Glomerular visceral epithelial cell (primary cell): ENCODE measurements around the gene HIVEP3.

Experiments
- DNase-seq: peaks from one replicate; pipeline ENCODE4 v3.0.0-alpha.2; 2016; ENCODE audit errors: extremely low spot score

Gene HIVEP3

DNA sequence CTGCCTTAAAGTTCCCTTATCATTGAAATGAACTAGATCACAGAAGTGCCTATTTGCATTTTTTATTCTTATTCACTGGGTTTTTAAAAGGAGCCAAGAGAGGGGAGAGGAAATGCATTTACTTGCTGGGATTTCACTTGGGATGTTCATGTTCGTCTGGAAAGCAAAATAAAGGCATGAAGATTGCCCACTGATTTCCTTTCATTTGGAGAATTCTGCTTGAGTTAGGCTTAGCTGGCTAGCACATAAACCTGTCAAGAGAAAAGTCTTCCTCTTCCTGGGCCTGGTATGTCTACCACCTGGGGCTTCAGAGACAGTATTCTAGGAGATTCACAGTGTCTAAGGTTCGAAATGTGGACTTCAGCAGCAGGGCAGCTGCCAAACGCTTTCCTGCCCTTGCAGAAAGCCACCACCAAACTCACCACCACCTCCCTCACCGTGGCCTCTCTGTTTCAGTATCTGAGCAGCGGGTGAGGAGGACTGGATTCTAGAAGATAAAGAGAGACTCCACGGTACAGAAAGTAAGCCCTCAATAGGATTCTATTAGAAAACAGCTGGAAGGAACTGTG is 44.5 kb downstream of the HIVEP3 start:
- DNase-seq = no peak

DNA sequence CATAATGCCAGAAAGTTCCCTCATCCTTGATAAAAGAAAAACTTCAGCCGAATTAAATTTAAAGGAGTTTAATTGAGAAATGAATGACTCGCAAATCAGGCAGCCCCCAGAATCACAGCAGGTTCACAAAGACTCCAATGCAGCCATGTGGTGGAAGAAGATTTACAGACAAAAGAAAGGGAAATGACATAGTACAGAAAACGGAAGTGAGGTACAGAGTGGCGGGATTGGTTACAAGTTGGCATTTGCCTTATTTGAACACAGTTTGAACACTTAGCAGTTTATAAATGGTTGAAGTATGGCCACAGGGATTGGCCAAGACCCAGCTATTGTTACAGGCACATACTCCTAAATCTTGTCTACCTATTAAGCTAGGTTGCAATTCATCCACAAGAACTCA is 46.6 kb downstream of the HIVEP3 start:
- no peak for DNase-seq

DNA sequence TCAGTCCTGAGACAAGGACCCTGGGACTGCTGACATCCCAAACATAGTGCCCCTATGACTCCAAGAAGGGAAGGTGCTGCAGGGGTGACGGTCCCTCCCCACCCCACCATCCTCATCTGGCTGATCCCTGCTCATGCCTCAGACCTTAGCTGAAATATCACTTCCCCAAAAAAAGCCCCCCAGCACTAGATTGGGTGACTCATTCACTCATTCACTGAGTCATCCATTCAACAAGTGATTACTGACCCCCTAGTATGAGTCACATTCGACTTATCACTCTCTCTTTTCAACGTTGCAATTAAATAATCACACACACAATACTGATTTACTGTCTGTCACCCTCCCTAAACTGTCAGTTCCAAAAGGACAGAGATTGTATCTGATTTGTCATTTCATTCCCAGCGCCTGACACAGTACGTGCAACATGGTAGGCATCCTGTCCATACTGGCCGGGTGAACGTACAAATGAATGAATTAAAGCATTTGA is 48.6 kb downstream of the HIVEP3 start:
- DNase-seq = peak; percentile 40

- no peak for DNase-seq
Measured at GRCh38 chr1:41868241-41868998, 50.3 kb downstream of the HIVEP3 start.

DNA sequence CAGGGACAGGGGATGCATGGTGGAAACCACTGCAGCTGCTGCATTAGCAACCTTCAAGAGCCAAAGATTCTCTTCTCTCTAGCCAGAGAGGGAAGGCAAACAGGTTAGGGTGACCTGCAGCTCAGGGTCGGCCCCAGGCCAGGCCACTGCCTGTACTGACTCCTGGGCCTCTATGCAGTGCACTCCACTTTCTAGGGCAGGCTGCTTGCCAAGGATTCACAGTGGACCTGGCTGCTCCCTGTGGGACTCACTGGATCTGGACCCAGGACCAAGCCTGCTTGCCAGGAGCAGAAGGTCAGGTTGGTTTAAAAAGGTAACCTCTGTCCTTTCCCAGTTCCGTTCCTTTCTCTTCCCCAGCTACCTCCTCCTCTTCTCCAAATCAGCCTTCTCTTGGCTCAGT is 52.4 kb downstream of the HIVEP3 start:
- no peak for DNase-seq

DNA sequence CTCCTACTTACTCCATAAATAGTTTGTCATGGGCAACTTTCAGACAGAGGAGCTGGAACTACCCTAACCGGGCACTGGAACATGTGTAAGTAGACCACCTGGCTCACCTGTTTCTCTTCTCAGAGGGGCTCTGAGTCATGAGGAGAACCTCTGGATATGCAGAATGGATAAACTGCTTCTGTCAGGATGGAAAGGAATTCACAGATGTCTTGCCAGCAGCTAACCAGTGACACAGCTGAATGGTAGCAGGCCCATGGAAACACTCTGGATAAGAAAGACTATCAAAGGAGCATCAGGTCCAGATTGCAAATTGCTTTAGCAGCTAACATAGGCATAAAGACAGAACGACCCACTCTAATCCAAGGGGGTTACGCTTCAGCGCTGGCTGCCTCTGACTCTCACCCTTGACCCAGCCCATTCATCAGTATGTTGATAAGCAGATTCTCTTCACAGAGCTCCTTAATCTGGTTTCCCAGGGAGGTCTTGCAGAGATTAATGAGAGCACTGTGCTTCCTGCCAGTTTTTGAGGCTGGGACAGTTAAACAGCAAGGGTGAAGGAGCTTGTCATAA is 54.2 kb downstream of the HIVEP3 start:
- DNase-seq = no peak

GRCh38 chr1:41863718-41864117 is 55.0 kb downstream of the HIVEP3 start:
- no peak for DNase-seq

GRCh38 chr1:41862384-41863221 is 56.1 kb downstream of the HIVEP3 start:
- peak; percentile 82 for DNase-seq

DNA sequence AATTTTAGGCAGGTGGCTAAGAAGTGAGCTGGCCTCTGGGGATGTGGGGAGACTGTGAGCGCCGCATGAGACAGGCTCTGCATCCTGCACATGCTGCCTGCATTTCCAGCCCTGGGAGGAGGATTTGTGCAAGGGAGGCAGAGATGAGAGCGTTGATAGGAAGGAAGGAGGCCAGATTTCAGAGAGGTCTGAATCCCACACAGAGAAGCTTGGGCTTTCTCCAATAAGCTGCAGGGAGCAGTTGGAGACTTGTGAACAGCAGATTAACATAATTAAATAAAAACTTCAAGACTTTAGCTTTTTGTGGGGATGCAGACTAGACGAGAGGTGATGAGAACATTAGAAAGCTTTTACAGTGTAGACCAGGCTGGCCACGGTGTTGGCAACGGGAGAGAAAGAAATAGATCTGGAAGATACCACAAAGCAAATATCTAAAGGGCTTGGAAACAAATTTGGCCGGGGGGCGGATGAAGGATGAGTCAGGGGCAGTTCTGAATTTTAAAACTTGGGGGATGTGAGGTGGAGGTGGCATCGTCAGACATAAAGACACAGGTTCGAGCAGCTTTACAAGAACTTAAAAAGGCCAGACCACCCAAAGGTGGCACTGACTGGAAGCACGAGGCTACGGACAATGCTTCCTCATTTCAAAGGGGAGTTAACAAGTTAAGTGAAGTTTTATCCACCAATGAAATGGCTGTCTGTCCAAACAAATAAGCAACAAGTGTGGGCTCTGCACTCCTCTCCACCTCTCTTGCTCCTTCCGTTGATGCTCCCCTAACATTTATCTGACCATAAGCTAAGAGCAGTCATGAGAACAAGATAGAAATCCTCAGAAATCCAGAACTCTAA is 57.0 kb downstream of the HIVEP3 start:
- no peak for DNase-seq

- DNase-seq = no peak
Measured at GRCh38 chr1:41860771-41861170, 58.0 kb downstream of the HIVEP3 start.

- no peak for DNase-seq
Measured at GRCh38 chr1:41860214-41860613, 58.5 kb downstream of the HIVEP3 start.

DNA sequence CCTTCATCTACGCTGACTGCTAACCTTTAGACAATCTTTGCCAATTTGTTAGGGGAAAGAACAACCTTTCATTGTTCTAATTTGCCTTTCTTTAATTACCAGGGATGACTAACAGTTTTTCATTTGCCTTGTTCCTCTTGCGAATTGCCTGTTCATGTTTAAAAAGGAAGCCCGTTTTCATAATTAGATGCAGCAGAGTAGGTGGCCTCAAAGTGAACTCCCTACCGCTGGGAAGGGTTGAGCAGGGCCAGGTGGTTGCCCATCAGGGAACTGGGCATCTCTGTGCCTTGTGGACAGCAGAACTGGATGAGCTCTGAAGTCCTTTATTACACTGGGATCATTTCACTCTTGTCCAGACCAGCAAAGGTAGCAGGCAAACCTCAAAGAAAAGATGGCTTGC is 59.0 kb downstream of the HIVEP3 start:
- no peak for DNase-seq

GRCh38 chr1:41856944-41857285 is 61.8 kb downstream of the HIVEP3 start:
- DNase-seq = no peak

- DNase-seq = no peak
Measured at GRCh38 chr1:41856151-41856943, 62.4 kb downstream of the HIVEP3 start.

DNA sequence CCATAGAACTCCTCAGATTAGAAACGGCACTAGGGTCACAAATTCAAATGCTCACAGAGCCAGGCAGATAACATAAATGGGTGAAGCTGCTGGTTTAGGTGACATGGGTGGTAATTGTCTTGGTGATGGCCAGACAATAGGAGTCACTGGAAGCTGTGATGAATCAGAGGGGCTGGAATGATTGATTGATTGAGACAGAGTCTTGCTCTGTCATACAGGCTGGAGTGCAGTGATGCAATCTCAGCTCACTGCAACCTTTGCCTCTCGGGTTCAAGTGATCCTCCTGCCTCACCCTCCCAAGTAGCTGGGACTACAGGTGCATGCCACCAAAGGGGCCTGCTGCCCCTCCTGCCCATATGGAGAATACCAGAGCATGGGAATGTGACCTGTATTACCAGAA is 63.0 kb downstream of the HIVEP3 start:
- DNase-seq = no peak

- DNase-seq = no peak
Measured at GRCh38 chr1:41853907-41854306, 64.8 kb downstream of the HIVEP3 start.

DNA sequence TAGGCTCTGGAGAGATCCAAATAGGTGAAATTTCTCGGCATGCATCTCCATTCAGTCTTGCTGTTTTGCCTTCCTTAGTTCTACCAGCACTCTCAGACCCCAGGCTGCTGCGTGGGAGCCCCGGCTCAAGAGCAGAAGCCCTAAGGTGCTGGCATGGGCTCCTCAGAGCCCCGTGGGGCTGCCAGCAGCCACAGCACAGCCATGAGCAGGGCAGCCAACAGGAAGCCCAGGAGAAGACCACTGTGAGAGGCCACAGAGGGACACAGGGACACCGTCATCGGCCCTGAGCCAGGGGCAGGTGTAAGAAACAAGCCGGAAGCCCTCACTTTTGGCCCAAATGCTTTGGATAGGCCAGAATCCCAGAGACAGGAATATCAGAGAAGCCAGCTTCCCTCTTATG is 66.6 kb downstream of the HIVEP3 start:
- DNase-seq = no peak

GRCh38 chr1:41851589-41851988 is 67.1 kb downstream of the HIVEP3 start:
- peak; percentile 61 for DNase-seq

GRCh38 chr1:41850029-41850428 is 68.7 kb downstream of the HIVEP3 start:
- no peak for DNase-seq

DNA sequence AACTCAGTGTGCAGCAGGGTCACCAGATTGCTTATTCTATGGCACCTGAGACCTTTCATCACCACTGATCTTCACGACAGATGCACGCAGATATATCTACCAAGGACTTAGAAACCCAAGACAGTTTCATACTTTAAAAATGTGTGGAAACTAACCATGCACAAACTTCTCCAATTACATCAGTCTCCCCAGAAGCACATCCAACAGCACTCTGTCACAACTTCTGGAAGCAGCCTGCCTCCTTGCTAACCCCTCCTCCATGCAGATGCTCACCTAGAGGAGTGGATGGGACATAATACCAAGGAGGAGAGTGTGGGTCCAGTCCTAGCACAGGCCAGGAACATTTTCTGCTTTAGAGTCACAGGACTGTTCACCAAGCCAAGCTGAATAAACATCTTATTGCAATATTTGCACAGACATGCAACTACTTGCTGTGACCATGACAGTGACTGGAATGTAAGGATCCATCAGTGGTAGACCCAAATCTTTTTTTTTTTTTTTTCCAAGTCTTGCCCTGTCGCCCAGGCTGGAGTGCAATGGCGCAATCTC is 69.4 kb downstream of the HIVEP3 start:
- no peak for DNase-seq
